SKM-1 (cell line): ENCODE measurements around the gene MEP1A.
"Not testable (repeated sequence)": the region's sequence is repeated elsewhere in the genome, so short reads cannot be mapped to it uniquely, and the experiment has no call there.

Experiments used
- DNase-seq: peaks from one replicate; lab custom pipeline; 2025; ENCODE audit not compliant: unreplicated experiment; lab: John Stamatoyannopoulos, UW

Gene MEP1A

GRCh38 chr6:46828939-46829338 is 35.8 kb downstream of the MEP1A start:
- DNase-seq = no peak

GRCh38 chr6:46832816-46833215 is 39.6 kb downstream of the MEP1A start:
- no peak for DNase-seq

GRCh38 chr6:46834257-46834916 is 41.2 kb downstream of the MEP1A start:
- not testable (repeated sequence) for DNase-seq

GRCh38 chr6:46834991-46835390 is 41.8 kb downstream of the MEP1A start:
- DNase-seq = not testable (repeated sequence)

- no peak for DNase-seq
Observed at GRCh38 chr6:46838033-46838432, 44.8 kb downstream of the MEP1A start.

GRCh38 chr6:46842252-46842846 is 49.2 kb downstream of the MEP1A start:
- DNase-seq = not testable (repeated sequence)

GRCh38 chr6:46845126-46845525 is 51.9 kb downstream of the MEP1A start:
- no peak for DNase-seq

GRCh38 chr6:46848684-46849360 is 55.6 kb downstream of the MEP1A start:
- peak; percentile 83 for DNase-seq

- DNase-seq = no peak
Observed at GRCh38 chr6:46849361-46849690, 56.1 kb downstream of the MEP1A start.

- no peak for DNase-seq
Observed at GRCh38 chr6:46850792-46851191, 57.6 kb downstream of the MEP1A start.

GRCh38 chr6:46851576-46851975 is 58.4 kb downstream of the MEP1A start:
- not testable (repeated sequence) for DNase-seq

- peak; percentile 5 for DNase-seq
Observed at GRCh38 chr6:46855966-46856365, 62.8 kb downstream of the MEP1A start.

GRCh38 chr6:46862381-46862780 is 69.2 kb downstream of the MEP1A start:
- no peak for DNase-seq

- no peak for DNase-seq
Observed at GRCh38 chr6:46863791-46864190, 70.6 kb downstream of the MEP1A start.

GRCh38 chr6:46865221-46865620 is 72.0 kb downstream of the MEP1A start:
- no peak for DNase-seq

- no peak for DNase-seq
Observed at GRCh38 chr6:46867411-46867810, 74.2 kb downstream of the MEP1A start.

- no peak for DNase-seq
Observed at GRCh38 chr6:46876126-46876525, 82.9 kb downstream of the MEP1A start.

GRCh38 chr6:46879003-46879402 is 85.8 kb downstream of the MEP1A start:
- DNase-seq = no peak

- no peak for DNase-seq
Observed at GRCh38 chr6:46882645-46883044, 89.5 kb downstream of the MEP1A start.

GRCh38 chr6:46888031-46888430 is 94.8 kb downstream of the MEP1A start:
- DNase-seq = no peak

- DNase-seq = no peak
Observed at GRCh38 chr6:46888578-46888977, 95.4 kb downstream of the MEP1A start.
